Bronchus fibroblast of lung (primary cell): Measurements from ENCODE around the gene KMT2D. TPM values are rescaled to one million over a fixed set of nuclear protein-coding genes. Genes with fewer than 3 reads are reported as not detected.

ENCODE experiments used
- total RNA-seq: library from RNA; depleted of rRNA; stranded (reverse); fragments of >200 nt; gene quantifications from 2 replicates; pipeline ENCODE4 v1.2.3, GENCODE V29; 2015

KMT2D gene
- 11.3 and 14.6 TPM in 2 replicates for total RNA-seq

GRCh38 chr12:49060237-49061156, at the start of gene KMT2D:
TSS of gene KMT2D (minus strand) at chr12:49060794. CDS start at chr12:49055324, 5,470 bp downstream.

GRCh38 chr12:49094160-49094974, 33.8 kb upstream of the KMT2D start, which contains the start of gene DHH:
TSS of gene DHH (minus strand) at chr12:49094801. CDS start at chr12:49094512, 289 bp downstream.

GRCh38 chr12:49069507-49070346, 9.1 kb upstream of the KMT2D start, which contains the start of gene RHEBL1:
TSS of gene RHEBL1 (minus strand) at chr12:49069979. CDS start at chr12:49069785, 194 bp downstream.

DNA sequence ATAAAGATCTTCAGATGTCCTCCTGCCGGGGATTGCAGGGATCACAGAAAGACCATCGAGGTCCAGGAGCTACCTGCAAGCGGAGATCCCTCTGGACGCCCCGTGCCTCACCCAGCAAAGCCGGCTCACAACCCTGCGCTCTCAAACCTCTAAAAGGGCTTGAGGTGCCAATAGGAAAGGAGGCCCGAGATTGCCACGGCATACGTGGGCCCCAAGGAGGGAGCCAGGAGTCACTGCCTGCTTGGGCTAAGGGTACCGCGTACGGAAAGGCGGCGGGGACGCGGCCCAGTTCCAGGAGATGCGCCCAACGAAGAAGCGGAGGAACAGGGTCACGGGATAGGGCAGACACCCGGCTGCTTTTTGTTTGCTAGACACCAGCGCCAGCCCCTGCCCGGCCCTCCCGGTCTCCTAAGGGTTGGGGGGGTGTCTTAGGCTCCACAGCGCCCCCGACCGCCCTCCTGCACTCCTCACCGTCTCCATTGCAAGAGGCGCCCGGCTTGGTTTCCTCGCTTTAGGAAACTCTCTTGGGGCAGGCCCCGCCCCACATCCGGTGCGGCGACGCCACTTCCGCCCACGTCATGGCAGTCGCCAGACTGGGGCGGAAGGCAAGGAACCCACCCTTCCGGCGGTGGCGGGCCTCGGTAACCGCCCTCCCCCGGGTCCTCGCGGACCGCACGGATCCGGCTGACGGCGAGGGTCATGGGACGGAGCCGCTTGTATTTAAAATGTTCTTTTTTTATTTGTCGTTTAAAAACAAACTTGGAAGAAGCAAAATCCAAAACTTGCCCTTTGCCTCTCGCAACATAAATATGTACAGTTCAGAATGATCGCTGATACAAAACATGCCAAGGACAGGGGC, 42.1 kb downstream of the KMT2D start, which contains the start of gene PRKAG1:
Gene PRKAG1, minus strand, starts transcription at position 516 of the 859 bp plus-strand sequence. Its CDS starts 36 bp downstream, at position 480.

Other genes starting within 250 kb of the KMT2D start
- gene CACNB3, start 242.3 kb downstream of the KMT2D start, total RNA-seq = 20.4 and 26.1 TPM in 2 replicates
- 48.3 and 49.1 TPM in 2 replicates for gene DDX23, start 208.6 kb downstream of the KMT2D start, total RNA-seq
- gene RND1, start 194.9 kb downstream of the KMT2D start, total RNA-seq = 0.30 TPM in 1 of 2 replicates, not detected in the other
- gene FKBP11, start 135.3 kb downstream of the KMT2D start, total RNA-seq = 40.3 and 47.1 TPM in 2 replicates
- 66.6 and 75.1 TPM in 2 replicates for gene ARF3, start 103.3 kb downstream of the KMT2D start, total RNA-seq
- 0.15 and 0.34 TPM in 2 replicates for gene WNT10B, start 89.1 kb downstream of the KMT2D start, total RNA-seq
- not detected in 2 replicates for gene WNT1, start 82.5 kb downstream of the KMT2D start, total RNA-seq
- not detected in 2 replicates for gene DDN, start 61.4 kb downstream of the KMT2D start, total RNA-seq
- 70.3 and 76.0 TPM in 2 replicates for gene PRKAG1, start 42.0 kb downstream of the KMT2D start, total RNA-seq
- gene RHEBL1, start 9.2 kb upstream of the KMT2D start, total RNA-seq = 1.0 and 1.5 TPM in 2 replicates
- not detected in 2 replicates for gene DHH, start 34.0 kb upstream of the KMT2D start, total RNA-seq
- 31.5 and 32.1 TPM in 2 replicates for gene LMBR1L, start 50.1 kb upstream of the KMT2D start, total RNA-seq
- gene TUBA1B, start 70.6 kb upstream of the KMT2D start, total RNA-seq = 5,023 and 5,211 TPM in 2 replicates
- 2,369 and 2,410 TPM in 2 replicates for gene TUBA1A, start 128.3 kb upstream of the KMT2D start, total RNA-seq
- 1,377 and 1,458 TPM in 2 replicates for gene TUBA1C, start 204.3 kb upstream of the KMT2D start, total RNA-seq
- gene PRPH, start 234.4 kb upstream of the KMT2D start, total RNA-seq = 0.74 and 1.5 TPM in 2 replicates